ENCODE data around the gene C2CD2. TPM values are rescaled to one million over a fixed set of nuclear protein-coding genes. Genes with fewer than 3 reads are reported as not detected.

C2CD2 gene
- total RNA-seq, 1 donor from 2014 or later, result 31.1 TPM

DNA sequence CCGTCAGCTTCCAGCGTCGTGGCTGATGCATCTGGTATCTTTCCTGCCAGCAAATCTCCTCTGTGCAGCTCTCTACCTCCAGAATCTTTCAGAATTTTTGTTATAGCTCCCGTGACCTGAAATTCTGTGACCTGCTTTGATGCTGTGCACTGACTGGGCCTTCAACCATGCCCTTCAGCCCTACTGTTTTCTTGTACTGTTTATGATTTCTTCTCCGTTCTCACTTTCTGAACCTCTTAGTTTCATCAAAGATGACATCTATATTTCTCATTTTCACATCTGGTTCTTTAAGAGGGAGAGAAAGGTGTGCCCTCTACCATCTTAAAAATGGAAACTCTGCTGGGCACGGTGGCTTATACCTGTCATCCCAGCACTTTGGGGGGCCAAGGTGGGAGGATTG is 80.4 kb downstream of the C2CD2 start:
- Mint-ChIP-seq H3K36me3 (peaks cover 1% of the 10 kb centered on the region), H3K9me3 (no peaks in the 10 kb centered on the region), H3K4me3 (no peak overlapping the region), H3K27me3 (ENCODE audit: low read depth) (no peaks in the 10 kb centered on the region), H3K4me1 (peaks cover 8% of the 10 kb centered on the region), H3K27ac (no peak overlapping the region)
- no peak for DNase-seq (ENCODE audit: low spot score in 2 of 2, unreplicated experiment in 2 of 2)
- TF ChIP-seq, protein P1, sequence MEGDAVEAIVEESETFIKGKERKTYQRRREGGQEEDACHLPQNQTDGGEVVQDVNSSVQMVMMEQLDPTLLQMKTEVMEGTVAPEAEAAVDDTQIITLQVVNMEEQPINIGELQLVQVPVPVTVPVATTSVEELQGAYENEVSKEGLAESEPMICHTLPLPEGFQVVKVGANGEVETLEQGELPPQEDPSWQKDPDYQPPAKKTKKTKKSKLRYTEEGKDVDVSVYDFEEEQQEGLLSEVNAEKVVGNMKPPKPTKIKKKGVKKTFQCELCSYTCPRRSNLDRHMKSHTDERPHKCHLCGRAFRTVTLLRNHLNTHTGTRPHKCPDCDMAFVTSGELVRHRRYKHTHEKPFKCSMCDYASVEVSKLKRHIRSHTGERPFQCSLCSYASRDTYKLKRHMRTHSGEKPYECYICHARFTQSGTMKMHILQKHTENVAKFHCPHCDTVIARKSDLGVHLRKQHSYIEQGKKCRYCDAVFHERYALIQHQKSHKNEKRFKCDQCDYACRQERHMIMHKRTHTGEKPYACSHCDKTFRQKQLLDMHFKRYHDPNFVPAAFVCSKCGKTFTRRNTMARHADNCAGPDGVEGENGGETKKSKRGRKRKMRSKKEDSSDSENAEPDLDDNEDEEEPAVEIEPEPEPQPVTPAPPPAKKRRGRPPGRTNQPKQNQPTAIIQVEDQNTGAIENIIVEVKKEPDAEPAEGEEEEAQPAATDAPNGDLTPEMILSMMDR (IDR thresholded peaks at IDR 0.05; ENCODE audit: unreplicated experiment), result no peak

DNA sequence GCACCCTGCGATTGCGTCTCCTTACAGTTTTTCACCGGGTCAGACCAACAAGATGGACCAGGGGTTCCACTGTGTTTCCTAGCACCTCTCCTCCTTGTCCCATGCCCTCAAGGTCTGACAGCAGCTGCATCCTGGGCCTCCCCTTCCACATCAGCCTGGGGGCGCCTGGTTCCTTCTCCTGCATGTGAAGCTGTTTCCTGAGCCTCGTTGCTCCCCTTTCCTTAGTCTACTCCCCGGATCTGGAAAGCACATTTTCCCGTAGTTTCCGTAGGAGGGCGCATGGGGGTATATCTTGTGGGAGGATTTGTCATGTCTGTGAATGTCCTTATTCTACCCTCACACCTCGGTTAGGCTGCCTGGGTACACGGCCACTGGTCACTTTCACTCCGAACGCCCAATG is 80.8 kb downstream of the C2CD2 start:
- H3K36me3 Mint-ChIP-seq, result peaks cover 3% of the 10 kb centered on the region
- H3K27ac Mint-ChIP-seq, result no peak overlapping the region
- no peak for DNase-seq (ENCODE audit: low spot score in 2 of 2, unreplicated experiment in 2 of 2)
- H3K4me3 Mint-ChIP-seq, result no peak overlapping the region
- H3K27me3 Mint-ChIP-seq (ENCODE audit: low read depth), result no peaks in the 10 kb centered on the region
- TF ChIP-seq, protein P1 (IDR thresholded peaks at IDR 0.05; ENCODE audit: unreplicated experiment), result no peak
- H3K9me3 Mint-ChIP-seq, result no peaks in the 10 kb centered on the region
- peaks cover 8% of the 10 kb centered on the region for H3K4me1 Mint-ChIP-seq

DNA sequence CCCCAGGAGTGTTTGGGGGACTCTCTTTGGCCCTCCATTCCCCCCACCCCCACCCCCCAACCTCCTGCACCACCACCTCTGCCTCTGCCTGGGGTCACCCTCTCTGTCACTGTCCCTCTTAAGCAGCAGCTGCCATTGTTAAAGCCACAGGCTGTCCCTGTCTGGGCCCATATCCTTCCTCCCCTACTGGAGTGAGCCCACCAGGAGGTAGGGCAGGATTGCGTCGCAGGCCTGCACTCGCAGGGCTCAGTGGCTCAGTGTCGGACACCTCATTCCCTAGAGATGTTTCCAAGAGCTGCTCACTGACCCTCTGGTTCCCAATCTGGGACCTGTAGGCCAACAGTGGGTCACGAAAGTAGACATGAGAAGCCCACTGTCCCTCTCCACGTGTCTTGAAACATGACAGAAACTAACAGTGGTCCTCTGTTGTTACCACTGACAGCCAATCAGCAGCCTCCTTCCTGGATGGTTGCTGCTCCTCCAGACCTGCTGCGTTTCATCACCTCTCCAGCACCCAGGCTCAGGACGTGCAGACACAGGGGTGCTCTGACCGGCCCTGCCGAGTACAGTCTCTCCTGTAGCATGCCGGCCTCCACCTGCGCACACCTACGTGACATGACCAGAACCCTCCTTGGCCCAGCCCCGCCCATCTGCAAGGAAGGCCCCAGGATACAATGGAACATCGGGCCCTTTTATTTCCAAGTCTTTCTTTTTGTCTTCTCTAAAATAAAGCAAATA is 82.4 kb downstream of the C2CD2 start:
- no peak for DNase-seq (ENCODE audit: low spot score in 2 of 2, unreplicated experiment in 2 of 2)
- TF ChIP-seq, protein P1 (IDR thresholded peaks at IDR 0.05; ENCODE audit: unreplicated experiment), result no peak
- Mint-ChIP-seq H3K27me3 (ENCODE audit: low read depth) (no peaks in the 10 kb centered on the region), H3K27ac (no peak overlapping the region), H3K9me3 (no peaks in the 10 kb centered on the region), H3K36me3 (peaks cover 3% of the 10 kb centered on the region), H3K4me1 (no peaks in the 10 kb centered on the region), H3K4me3 (no peak overlapping the region)

DNA sequence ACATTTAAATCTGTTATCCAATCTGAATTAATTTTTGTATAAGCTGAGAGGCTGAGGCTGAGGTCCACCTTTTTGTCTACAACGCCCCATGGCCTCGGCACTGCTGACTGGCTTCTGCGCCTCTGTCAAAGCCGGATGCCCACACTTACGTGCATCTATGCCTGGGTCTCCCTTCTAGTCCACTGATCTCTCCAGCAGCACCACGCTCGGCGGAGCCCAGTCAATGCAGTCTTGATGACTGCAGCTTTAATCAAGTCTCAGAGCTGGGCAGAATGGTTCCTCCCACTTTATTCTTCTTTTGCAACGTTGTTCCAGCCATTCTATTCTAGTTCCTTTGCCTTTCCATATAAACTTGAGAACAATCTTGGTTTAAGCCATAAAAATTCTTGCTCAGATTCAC is 84.0 kb downstream of the C2CD2 start:
- TF ChIP-seq, protein P1 (IDR thresholded peaks at IDR 0.05; ENCODE audit: unreplicated experiment), result no peak
- Mint-ChIP-seq H3K27ac (no peak overlapping the region), H3K27me3 (ENCODE audit: low read depth) (no peaks in the 10 kb centered on the region), H3K4me3 (no peak overlapping the region), H3K9me3 (no peaks in the 10 kb centered on the region), H3K4me1 (no peaks in the 10 kb centered on the region), H3K36me3 (peaks cover 3% of the 10 kb centered on the region)
- no peak for DNase-seq (ENCODE audit: low spot score in 2 of 2, unreplicated experiment in 2 of 2)

DNA sequence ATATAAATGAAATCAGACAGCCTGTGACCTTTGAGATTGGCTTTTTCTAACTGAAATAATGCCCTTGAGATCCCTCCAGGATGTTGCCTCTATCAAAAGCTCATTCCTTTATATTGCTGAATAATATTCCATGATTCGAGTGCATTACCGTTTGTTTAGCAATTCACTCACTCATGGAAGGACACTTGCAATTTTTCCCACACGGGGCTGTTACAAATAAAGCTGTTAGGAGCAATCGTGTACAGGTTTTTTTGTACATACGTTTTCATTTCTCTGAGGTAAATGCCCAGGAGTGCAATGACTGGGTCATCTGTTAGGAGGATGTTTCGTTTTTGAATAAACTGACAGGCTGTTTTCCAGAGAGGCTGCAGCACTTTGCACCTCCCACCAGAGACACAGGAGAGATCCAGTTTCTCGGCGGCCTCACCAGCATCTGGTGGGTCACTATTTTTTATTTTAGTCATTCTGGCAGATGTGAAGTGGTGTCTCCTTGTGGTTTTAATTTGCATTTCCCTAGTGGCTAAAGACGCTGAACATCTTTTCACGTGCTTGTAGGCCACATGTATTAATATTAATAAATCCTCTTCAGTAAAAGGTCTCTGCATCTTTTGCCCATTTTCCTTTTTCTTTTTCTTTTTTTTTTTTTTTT is 85.6 kb downstream of the C2CD2 start:
- Mint-ChIP-seq H3K27me3 (ENCODE audit: low read depth) (no peaks in the 10 kb centered on the region), H3K36me3 (peaks cover 2% of the 10 kb centered on the region), H3K4me3 (no peak overlapping the region), H3K27ac (no peak overlapping the region), H3K9me3 (no peaks in the 10 kb centered on the region), H3K4me1 (no peaks in the 10 kb centered on the region)
- TF ChIP-seq, protein P1 (IDR thresholded peaks at IDR 0.05; ENCODE audit: unreplicated experiment), result no peak
- DNase-seq (ENCODE audit: low spot score in 2 of 2, unreplicated experiment in 2 of 2), result no peak

All from mesothelial cell of epicardium (in vitro differentiated cells).